ENCODE data around the gene GBP7. TPM values are rescaled to one million over a fixed set of nuclear protein-coding genes. Genes with fewer than 3 reads are reported as not detected.

The GBP7 gene
- polyA plus RNA-seq, 3 donors: not detected

GRCh38 chr1:89143484-89143883 lies 32.3 kb downstream of the GBP7 start:
- TF ChIP-seq CTCF (IDR thresholded peaks at IDR 0.05): no peak
- no CpG with 5 or more reads among the region's 2 CpGs for WGBS (ENCODE audit: insufficient coverage)
- no peaks in the 10 kb centered on the region for H3K9me3 ChIP-seq (replicated peaks in 1 of 2; ENCODE audit: control insufficient read depth in 1 of 2, insufficient read depth in 1 of 2, low read length in 2 of 2)
- H3K4me1 ChIP-seq (ENCODE audit: control insufficient read depth in 1 of 2, insufficient read depth in 2 of 2, low read length in 2 of 2): no peaks in the 10 kb centered on the region
- no peaks in the 10 kb centered on the region for H4K20me1 ChIP-seq (ENCODE audit: insufficient read depth, low read length)
- no peak overlapping the region for H3K27ac ChIP-seq (ENCODE audit: low read depth in 1 of 2, low read length in 2 of 2)
- peaks cover 0 to 2% (median 0%) of the 10 kb centered on the region in 3 donors for H3K27me3 Mint-ChIP-seq (ENCODE audit: low read depth in 3 of 3)
- no peaks in the 10 kb centered on the region for H3K36me3 ChIP-seq (replicated peaks in 1 of 2; ENCODE audit: control insufficient read depth in 1 of 2, insufficient read depth in 2 of 2, low read length in 2 of 2)
- no peak overlapping the region for H3K4me2 ChIP-seq (replicated peaks; ENCODE audit: extremely low read depth, low read length, poor library complexity, severe bottlenecking)
- no peak overlapping the region for H3K4me3 ChIP-seq (replicated peaks in 1 of 3; ENCODE audit: low read depth in 2 of 3, low read length in 3 of 3)
- peaks cover 0 to 2% (median 0%) of the 10 kb centered on the region in 7 donors for H3K9me3 Mint-ChIP-seq
- H3K27ac Mint-ChIP-seq: no peak overlapping the region
- H3K36me3 Mint-ChIP-seq: no peaks in the 10 kb centered on the region
- no peak overlapping the region for H3K9ac ChIP-seq (ENCODE audit: insufficient read depth, low read length, poor library complexity, severe bottlenecking)
- H3K27me3 ChIP-seq (ENCODE audit: control insufficient read depth in 2 of 2, insufficient read depth in 2 of 2, low read length in 2 of 2): no peaks in the 10 kb centered on the region
- DNase-seq: no peak
- no peak overlapping the region for H3K4me3 Mint-ChIP-seq
- no peaks in the 10 kb centered on the region for H3K4me1 Mint-ChIP-seq
- no peaks in the 10 kb centered on the region for H3K79me2 ChIP-seq (ENCODE audit: insufficient read depth, low read length)
- intact Hi-C loops (cut with micrococcal nuclease): no loop called here
- no peak overlapping the region for H2AFZ ChIP-seq (ENCODE audit: insufficient read depth, low read depth, low read length, poor library complexity, severe bottlenecking)

- H3K36me3 ChIP-seq (replicated peaks in 1 of 2; ENCODE audit: control insufficient read depth in 1 of 2, insufficient read depth in 2 of 2, low read length in 2 of 2): no peaks in the 10 kb centered on the region
- no peak for TF ChIP-seq CTCF (IDR thresholded peaks at IDR 0.05)
- no peak overlapping the region for H2AFZ ChIP-seq (ENCODE audit: insufficient read depth, low read depth, low read length, poor library complexity, severe bottlenecking)
- no peak overlapping the region for H3K4me3 ChIP-seq (replicated peaks in 1 of 3; ENCODE audit: low read depth in 2 of 3, low read length in 3 of 3)
- H4K20me1 ChIP-seq (ENCODE audit: insufficient read depth, low read length): no peaks in the 10 kb centered on the region
- no peak for DNase-seq
- H3K27ac Mint-ChIP-seq: no peak overlapping the region
- no peaks in the 10 kb centered on the region for H3K79me2 ChIP-seq (ENCODE audit: insufficient read depth, low read length)
- H3K9ac ChIP-seq (ENCODE audit: insufficient read depth, low read length, poor library complexity, severe bottlenecking): no peak overlapping the region
- no peaks in the 10 kb centered on the region for H3K27me3 ChIP-seq (ENCODE audit: control insufficient read depth in 2 of 2, insufficient read depth in 2 of 2, low read length in 2 of 2)
- no peaks in the 10 kb centered on the region for H3K27me3 Mint-ChIP-seq (ENCODE audit: low read depth in 3 of 3)
- no peaks in the 10 kb centered on the region for H3K4me1 Mint-ChIP-seq
- no peaks in the 10 kb centered on the region for H3K36me3 Mint-ChIP-seq
- no peaks in the 10 kb centered on the region for H3K9me3 ChIP-seq (replicated peaks in 1 of 2; ENCODE audit: control insufficient read depth in 1 of 2, insufficient read depth in 1 of 2, low read length in 2 of 2)
- H3K4me3 Mint-ChIP-seq: no peak overlapping the region
- no peak overlapping the region for H3K27ac ChIP-seq (ENCODE audit: low read depth in 1 of 2, low read length in 2 of 2)
- intact Hi-C loops (cut with micrococcal nuclease): no loop called here
- 60% methylated on average over 1 of the region's 4 CpGs for WGBS (ENCODE audit: insufficient coverage)
- no peaks in the 10 kb centered on the region for H3K4me1 ChIP-seq (ENCODE audit: control insufficient read depth in 1 of 2, insufficient read depth in 2 of 2, low read length in 2 of 2)
- no peak overlapping the region for H3K4me2 ChIP-seq (replicated peaks; ENCODE audit: extremely low read depth, low read length, poor library complexity, severe bottlenecking)
- peaks cover 0 to 5% (median 0%) of the 10 kb centered on the region in 7 donors for H3K9me3 Mint-ChIP-seq
Observed at GRCh38 chr1:89142160-89142559, 33.6 kb downstream of the GBP7 start.
